ENCODE measurements around the gene KAZN.

The KAZN gene

DNA sequence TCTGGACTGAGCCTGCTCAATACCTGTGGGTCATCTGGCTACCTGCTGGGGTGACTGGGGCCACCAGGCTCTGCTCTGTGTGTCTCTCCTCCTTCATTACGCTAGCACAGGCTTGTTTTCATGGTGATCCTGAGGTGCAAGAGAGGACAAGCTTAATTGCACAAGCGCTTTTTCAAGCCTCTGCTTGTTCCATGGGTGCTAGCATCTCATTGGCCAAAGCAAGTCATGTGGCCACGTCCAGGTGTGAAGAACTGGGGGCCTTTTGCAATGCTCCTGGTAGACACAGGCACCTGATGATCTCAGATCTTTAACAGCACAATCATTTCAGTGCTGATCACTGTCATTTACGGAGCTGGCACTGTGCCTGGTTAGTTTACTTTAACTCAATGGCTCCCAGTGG lies 114.6 kb downstream of the KAZN start:
- no peak for DNase-seq (ENCODE audit: low spot score)

- DNase-seq (ENCODE audit: low spot score): peak; percentile 64
Measured at GRCh38 chr1:14715266-14715665, 116.8 kb downstream of the KAZN start.

GRCh38 chr1:14715802-14716201 lies 117.3 kb downstream of the KAZN start:
- no peak for DNase-seq (ENCODE audit: low spot score)

DNA sequence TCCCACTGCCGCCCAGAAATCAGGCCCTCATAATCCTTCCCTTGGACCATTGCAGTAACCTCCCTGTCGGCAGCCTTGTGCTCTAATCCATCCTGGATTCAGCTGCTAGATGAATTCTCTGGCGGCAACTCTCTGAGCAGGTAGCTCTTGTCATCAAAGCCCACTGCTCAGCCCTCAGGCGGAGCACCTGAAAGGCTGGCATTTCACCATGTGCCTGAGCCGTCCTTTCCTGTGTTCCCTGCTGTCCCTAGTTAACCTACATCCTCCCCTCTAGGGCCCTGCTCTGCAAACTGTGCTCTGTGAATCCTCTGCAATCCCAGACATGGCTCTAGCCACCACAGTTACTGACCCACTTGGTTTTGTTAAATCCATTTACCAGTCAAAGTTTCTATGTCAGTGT lies 118.0 kb downstream of the KAZN start:
- DNase-seq (ENCODE audit: low spot score): peak; percentile 55

- DNase-seq (ENCODE audit: low spot score): peak; percentile 90
Measured at GRCh38 chr1:14718476-14718875, 120.0 kb downstream of the KAZN start.

GRCh38 chr1:14723401-14723800 lies 124.9 kb downstream of the KAZN start:
- peak; percentile 65 for DNase-seq (ENCODE audit: low spot score)

GRCh38 chr1:14724246-14724645 lies 125.8 kb downstream of the KAZN start:
- no peak for DNase-seq (ENCODE audit: low spot score)

GRCh38 chr1:14724678-14725077 lies 126.2 kb downstream of the KAZN start:
- no peak for DNase-seq (ENCODE audit: low spot score)

DNA sequence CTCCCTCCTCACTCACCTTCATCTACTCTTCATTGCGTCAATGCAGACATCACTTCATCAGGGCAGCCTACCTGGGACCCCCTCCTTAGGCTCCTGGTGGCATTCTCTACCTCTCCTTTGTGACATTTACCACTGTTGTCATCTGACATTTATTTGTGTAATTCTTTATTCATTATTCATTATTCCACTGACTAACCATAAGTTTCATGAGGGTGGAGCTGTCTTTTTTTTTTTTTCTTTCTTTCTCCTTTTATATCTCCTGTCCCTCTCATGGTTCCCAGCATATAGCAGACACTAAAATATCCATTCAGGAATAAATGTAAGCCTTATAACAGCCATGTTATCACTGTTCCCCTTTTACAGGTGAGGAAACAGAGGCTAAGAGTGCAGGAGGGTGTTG lies 126.8 kb downstream of the KAZN start:
- no peak for DNase-seq (ENCODE audit: low spot score)

- DNase-seq (ENCODE audit: low spot score): no peak
Measured at GRCh38 chr1:14725695-14726094, 127.2 kb downstream of the KAZN start.

DNA sequence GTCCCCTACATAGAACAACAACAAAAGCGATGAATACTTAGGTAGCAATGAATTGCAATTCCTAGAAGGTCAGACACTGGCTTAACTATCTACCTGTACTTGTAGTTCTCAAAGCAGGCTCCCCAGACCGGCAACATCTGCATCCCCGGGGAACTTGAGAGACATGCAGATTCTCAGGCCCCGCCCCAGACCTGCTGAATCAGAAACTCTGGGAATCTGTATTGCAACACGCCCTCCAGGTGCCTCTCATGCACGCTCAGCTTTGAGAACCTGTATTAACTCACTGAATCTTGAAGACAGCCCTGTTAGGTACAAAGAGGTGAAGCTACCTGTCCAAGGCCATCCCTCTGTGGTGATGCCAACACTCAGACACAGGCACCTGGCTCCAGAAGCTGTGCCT lies 128.1 kb downstream of the KAZN start:
- DNase-seq (ENCODE audit: low spot score): no peak

- no peak for DNase-seq (ENCODE audit: low spot score)
Measured at GRCh38 chr1:14728516-14728915, 130.0 kb downstream of the KAZN start.

- no peak for DNase-seq (ENCODE audit: low spot score)
Measured at GRCh38 chr1:14732728-14733047, 134.2 kb downstream of the KAZN start.

GRCh38 chr1:14733048-14733778 lies 134.7 kb downstream of the KAZN start:
- DNase-seq (ENCODE audit: low spot score): no peak

DNA sequence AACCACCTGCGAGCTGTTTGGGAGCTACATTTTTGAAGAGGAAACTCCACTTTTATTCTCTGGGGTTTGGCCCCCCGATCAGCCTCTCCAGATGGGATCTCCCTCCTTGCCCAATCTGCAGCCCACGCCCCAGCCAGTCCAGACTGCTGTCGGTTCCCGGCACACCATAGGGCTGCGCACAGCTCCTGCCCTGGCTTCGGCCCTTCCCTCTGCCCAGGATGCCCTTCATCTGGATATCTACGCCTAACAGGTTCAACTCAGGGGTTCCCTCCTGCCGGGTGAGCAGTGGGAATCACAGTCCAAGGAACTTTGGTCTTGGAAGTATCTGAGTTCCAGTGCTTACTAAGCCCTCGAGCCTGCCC lies 135.3 kb downstream of the KAZN start:
- no peak for DNase-seq (ENCODE audit: low spot score)

DNA sequence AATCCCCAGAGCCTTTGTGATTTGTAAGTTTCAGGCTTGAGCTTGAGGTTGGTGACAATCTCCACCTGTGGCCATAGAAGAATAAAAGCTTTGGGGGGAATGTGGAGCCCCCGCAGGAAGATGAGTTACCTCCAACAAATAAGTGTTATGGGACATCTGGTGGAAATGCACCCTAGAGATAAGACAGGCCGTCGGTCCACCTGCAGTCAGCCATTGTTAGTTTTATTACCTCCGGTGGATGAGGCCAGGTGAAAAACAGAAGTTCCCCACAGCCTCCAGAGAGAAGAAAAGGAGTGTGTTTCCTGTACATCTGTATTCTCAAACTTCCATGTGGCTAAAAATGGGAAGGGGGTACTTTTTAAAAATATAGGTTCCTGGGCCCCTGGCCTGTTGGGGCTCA lies 137.4 kb downstream of the KAZN start:
- no peak for DNase-seq (ENCODE audit: low spot score)

DNA sequence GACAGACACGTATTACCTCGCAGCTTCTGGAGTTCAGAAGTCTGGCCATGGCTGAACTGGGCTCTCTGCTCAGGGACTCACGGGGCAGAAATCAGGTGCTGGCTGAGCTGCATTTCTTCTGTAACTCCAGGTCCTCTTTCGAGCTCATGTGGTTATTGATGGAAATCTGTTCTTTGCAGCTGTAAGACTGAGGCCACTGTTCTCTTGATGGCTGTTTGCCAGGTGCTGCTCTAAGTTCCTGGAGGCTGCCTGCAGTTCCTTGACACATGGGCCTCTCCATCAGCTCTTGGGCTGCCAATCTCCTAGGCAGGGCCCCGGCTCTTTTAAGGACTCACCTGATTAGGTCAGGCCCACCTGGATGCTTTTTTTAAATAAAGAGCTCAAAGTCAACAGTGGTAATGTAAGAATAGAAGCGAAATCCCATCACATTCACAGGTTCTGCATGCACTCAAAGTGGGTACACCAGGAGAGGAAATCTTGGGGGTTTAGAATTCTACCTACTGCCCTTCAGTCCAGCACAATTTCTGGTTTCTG lies 139.1 kb downstream of the KAZN start:
- no peak for DNase-seq (ENCODE audit: low spot score)

DNA sequence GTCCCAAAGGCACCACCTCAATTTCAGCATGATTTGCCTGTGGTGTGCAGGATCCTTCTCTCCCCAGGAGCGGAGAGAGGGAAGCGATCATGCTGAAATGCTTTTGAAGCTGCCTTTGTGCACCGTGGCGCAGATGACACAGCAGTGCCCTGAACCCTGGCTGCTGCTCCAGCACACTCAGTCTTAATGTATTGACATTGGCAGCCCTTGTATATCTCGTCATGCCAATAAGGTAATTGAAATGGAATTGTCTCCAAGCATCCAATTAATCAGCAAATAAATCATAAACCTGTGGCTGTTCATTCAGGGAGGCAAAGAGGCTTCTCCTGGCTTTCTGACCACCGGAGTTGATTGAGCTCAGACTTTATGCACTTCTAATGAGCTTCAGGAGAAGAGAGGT lies 139.8 kb downstream of the KAZN start:
- DNase-seq (ENCODE audit: low spot score): no peak

GRCh38 chr1:14738647-14739046 lies 140.2 kb downstream of the KAZN start:
- no peak for DNase-seq (ENCODE audit: low spot score)

DNA sequence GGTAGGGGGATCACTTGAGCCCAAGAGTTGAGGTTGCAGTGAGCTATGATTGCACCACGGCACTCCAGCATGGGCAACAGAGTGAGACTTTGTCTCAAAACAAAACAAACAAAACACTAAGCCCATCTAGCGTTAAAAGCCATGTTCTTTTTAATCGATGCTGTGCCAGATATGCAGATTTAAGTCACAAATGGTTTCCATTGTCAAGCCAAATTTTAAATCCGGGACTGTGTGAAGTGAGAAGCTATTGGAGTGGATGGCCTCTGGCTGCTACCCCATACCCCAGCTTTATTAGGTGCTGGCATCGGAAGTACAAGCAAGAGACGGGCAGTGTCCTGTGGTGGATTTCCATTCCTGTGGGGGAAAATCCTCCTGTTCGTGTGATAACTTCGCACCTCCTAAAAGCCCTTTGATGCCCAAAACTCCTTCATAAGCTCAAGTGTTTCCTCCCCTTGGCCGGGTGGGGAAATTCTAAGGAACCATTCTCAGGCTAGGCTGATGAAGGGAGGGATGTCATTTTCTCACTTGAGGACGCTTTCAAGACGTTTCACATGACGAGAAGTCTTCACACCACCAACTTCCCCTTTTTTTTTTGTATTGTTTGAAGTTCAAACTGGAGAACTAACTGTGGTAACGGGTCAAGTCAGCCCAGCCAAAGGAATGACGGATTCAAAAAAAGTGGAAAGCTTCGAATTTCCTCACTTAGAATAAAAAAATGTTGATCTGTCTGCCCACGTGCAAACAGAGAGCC lies 140.8 kb downstream of the KAZN start:
- no peak for DNase-seq (ENCODE audit: low spot score)

GRCh38 chr1:14740016-14740415 lies 141.5 kb downstream of the KAZN start:
- DNase-seq (ENCODE audit: low spot score): peak; percentile 37

- DNase-seq (ENCODE audit: low spot score): no peak
Measured at GRCh38 chr1:14741082-14741481, 142.6 kb downstream of the KAZN start.

DNA sequence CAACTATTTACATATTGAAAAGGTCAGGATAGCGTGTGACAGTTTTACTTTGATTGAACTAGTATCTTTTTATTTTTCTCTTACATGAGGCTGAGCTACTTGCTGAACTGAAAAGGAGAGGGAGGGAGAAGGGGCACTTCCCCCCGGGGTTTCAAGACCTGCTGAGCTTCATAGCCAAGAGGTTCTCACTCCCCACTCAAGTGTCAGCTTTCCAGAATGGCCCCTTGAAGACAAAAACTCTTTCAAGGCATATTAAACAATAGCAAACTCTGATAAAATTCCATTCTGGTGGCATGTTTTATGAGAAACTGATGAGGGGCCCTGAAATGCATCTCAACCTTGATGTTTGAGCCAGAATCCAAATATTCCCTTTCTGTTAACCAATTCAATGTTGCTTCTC lies 143.0 kb downstream of the KAZN start:
- DNase-seq (ENCODE audit: low spot score): no peak
